HepG2 (cell line): Measurements from ENCODE around the gene PCDHGA5. TPM values are rescaled to one million over a fixed set of nuclear protein-coding genes. Genes with fewer than 3 reads are reported as not detected.

Experiments used
- ATAC-seq: fragments of 200-7000 bp; cut with Tn5 transposase; 3 replicates; pipeline ENCODE4 v1.9.1; 2020; ENCODE audit warnings: mild to moderate bottlenecking, moderate library complexity
- BruUV-seq: library from RNA; stranded (reverse); fragments of 400-500 nt; replicated peaks from 2 replicates; lab custom pipeline; 2021; lab: Mats Ljungman, UMichigan
- CTCF ChIA-PET: fragments of 300-600 bp; formaldehyde crosslinking; extraction: SDS; loops from one replicate; lab custom pipeline; 2021; ENCODE audit warnings: low total read pairs, inconsistent platforms, low intra/inter-chr PET ratio; lab: Yijun Ruan, JAX
- POLR2A ChIA-PET: fragments of 350-600 bp; sonication (Branson Sonifier 250); formaldehyde crosslinking; loops from one replicate; lab custom pipeline; 2020; ENCODE audit warnings: antibody characterized with exemption, inconsistent platforms; lab: Yijun Ruan, JAX
- DNase-seq: peaks from one replicate; pipeline ENCODE4 v3.0.0-alpha.2; 2015; ENCODE audit warnings: low spot score
- FAIRE-seq: peaks from 3 replicates; lab custom pipeline; 2011; peaks lifted over from hg19 to GRCh38; lab: Jason Lieb, UNC
- H2AFZ ChIP-seq: one replicate; pipeline ENCODE4 v1.6.1; 2011; ENCODE audit warnings: low read length, inconsistent platforms
- H3K27ac ChIP-seq: fragments of 300-600 bp; 3 replicates; pipeline ENCODE4 v1.8.0; 2011; ENCODE audit warnings: mixed run types, mild to moderate bottlenecking, mixed read lengths, low read length, inconsistent platforms; ENCODE audit not compliant: insufficient read depth; ENCODE audit errors: extremely low read length
- H3K27me3 ChIP-seq, 2 experiments: fragments of 200-600 bp in 1 of 2; 2 replicates in 1 of 2; 3 replicates in 1 of 2; pipeline versions ENCODE4 v1.6.0 to v1.8.0; 2011; ENCODE audit warnings: low read length in 2 of 2, mild to moderate bottlenecking in 2 of 2, moderate library complexity in 2 of 2, inconsistent platforms in 1 of 2; ENCODE audit not compliant: insufficient read depth in 2 of 2, control insufficient read depth in 1 of 2
- H3K36me3 ChIP-seq, 2 experiments: fragments of 200-600 bp in 1 of 2; replicated peaks in 1 of 2; 2 replicates in 1 of 2; 3 replicates in 1 of 2; pipeline versions ENCODE4 v1.5.1 to v1.8.0; 2011; ENCODE audit warnings: low read length in 2 of 2, inconsistent platforms in 1 of 2; ENCODE audit not compliant: insufficient read depth in 2 of 2, control insufficient read depth in 1 of 2
- H3K4me1 ChIP-seq: 2 replicates; pipeline ENCODE4 v1.5.1; 2012; ENCODE audit warnings: low read length, inconsistent platforms; ENCODE audit not compliant: insufficient read depth
- H3K4me2 ChIP-seq: 2 replicates; pipeline ENCODE4 v1.6.0; 2011; ENCODE audit warnings: low read depth, low read length, inconsistent platforms
- H3K4me3 ChIP-seq, 3 experiments: fragments of 200-600 bp in 1 of 3; sonication (generic), shearing (Covaris generic) in 1 of 3; replicated peaks in 1 of 3; 2 replicates each; pipeline ENCODE4 v1.5.1; 2011 to 2016; ENCODE audit warnings: low read length in 3 of 3, inconsistent platforms in 2 of 3, low read depth in 2 of 3, mild to moderate bottlenecking in 2 of 3, control low read depth in 1 of 3, mixed read lengths in 1 of 3; ENCODE audit not compliant: insufficient read depth in 1 of 3
- H3K79me2 ChIP-seq: one replicate; pipeline ENCODE4 v1.6.1; 2011; ENCODE audit warnings: low read length, inconsistent platforms; ENCODE audit not compliant: insufficient read depth
- H3K9ac ChIP-seq: 2 replicates; pipeline ENCODE4 v1.6.0; 2011; ENCODE audit warnings: mild to moderate bottlenecking, low read depth, low read length, inconsistent platforms; ENCODE audit not compliant: insufficient read depth
- H3K9me3 ChIP-seq: 2 replicates; pipeline ENCODE4 v1.5.1; 2012; ENCODE audit warnings: mild to moderate bottlenecking, low read length
- H4K20me1 ChIP-seq: 2 replicates; pipeline ENCODE4 v1.6.0; 2011; ENCODE audit warnings: inconsistent platforms, mild to moderate bottlenecking, low read length, moderate library complexity; ENCODE audit not compliant: insufficient read depth
- ATF7 ChIP-seq, 2 experiments: fragments of 450-650 bp in 1 of 2; sonication (generic) in 1 of 2; formaldehyde crosslinking in 1 of 2; IDR thresholded peaks; 2 replicates each; pipeline versions ENCODE4 v1.4.0 to v1.6.1; 2016 to 2020; ENCODE audit warnings: antibody characterized with exemption in 1 of 2, mild to moderate bottlenecking in 1 of 2, missing genetic modification reagents in 1 of 2
- CHD2 ChIP-seq: IDR thresholded peaks from 2 replicates; pipeline ENCODE4 v1.6.1; 2011; ENCODE audit warnings: low read depth, low read length, improper control_type of control experiment
- DR1 ChIP-seq: sonication (generic); formaldehyde crosslinking; IDR thresholded peaks from 2 replicates; pipeline ENCODE4 v1.8.0; 2021; ENCODE audit warnings: mild to moderate bottlenecking, missing genetic modification reagents, inconsistent platforms
- KMT2B ChIP-seq: IDR thresholded peaks from 2 replicates; pipeline ENCODE4 v1.6.1; 2016; ENCODE audit warnings: missing genetic modification reagents, missing compliant biosample characterization
- PAWR ChIP-seq: sonication (generic); formaldehyde crosslinking; IDR thresholded peaks from 2 replicates; pipeline ENCODE4 v1.4.0; 2020; ENCODE audit warnings: missing genetic modification reagents, mild to moderate bottlenecking, borderline replicate concordance
- RAD21 ChIP-seq: fragments of 450-650 bp; formaldehyde crosslinking; IDR thresholded peaks from 2 replicates; pipeline ENCODE4 v1.5.0; 2020; ENCODE audit warnings: mild to moderate bottlenecking
- REXO4 ChIP-seq: sonication (generic); formaldehyde crosslinking; IDR thresholded peaks from 2 replicates; pipeline ENCODE4 v1.8.0; 2022; ENCODE audit warnings: missing genetic modification reagents, mild to moderate bottlenecking, borderline replicate concordance
- RFX3 ChIP-seq: IDR thresholded peaks from 2 replicates; pipeline ENCODE4 v1.6.1; 2016; ENCODE audit warnings: missing biosample characterization, missing genetic modification reagents
- RFX5 ChIP-seq: IDR thresholded peaks from 2 replicates; pipeline ENCODE4 v1.6.1; 2011; ENCODE audit warnings: low read depth, low read length, improper control_type of control experiment
- TBP ChIP-seq: sonication (generic); formaldehyde crosslinking; IDR thresholded peaks from 2 replicates; pipeline ENCODE4 v1.5.0; 2020; ENCODE audit warnings: missing genetic modification reagents
- TCF12 ChIP-seq, 2 experiments: fragments of 450-650 bp in 1 of 2; sonication (generic) in 1 of 2; formaldehyde crosslinking in 1 of 2; IDR thresholded peaks; 2 replicates each; pipeline versions ENCODE4 v1.6.1 to v1.8.0; 2017 to 2022; ENCODE audit warnings: antibody characterized with exemption in 1 of 2, mild to moderate bottlenecking in 1 of 2, missing genetic modification reagents in 1 of 2, moderate library complexity in 1 of 2
- ZNF235 ChIP-seq: sonication (generic); formaldehyde crosslinking; IDR thresholded peaks from 2 replicates; pipeline ENCODE4 v1.8.1; 2023; ENCODE audit warnings: mild to moderate bottlenecking, missing genetic modification reagents, borderline replicate concordance
- ZNF557 ChIP-seq: sonication (generic); formaldehyde crosslinking; IDR thresholded peaks from 2 replicates; pipeline ENCODE4 v1.4.0; 2020; ENCODE audit warnings: missing genetic modification reagents
- ZNF572 ChIP-seq: sonication (generic); formaldehyde crosslinking; IDR thresholded peaks from 2 replicates; pipeline ENCODE4 v1.5.1; 2020; ENCODE audit warnings: mild to moderate bottlenecking, missing genetic modification reagents
- WGBS: methylation state at CpG from one replicate; pipeline ENCODE4 v1.1.6; 2017; ENCODE audit warnings: low lambda C conversion rate; 5-methylcytosine and 5-hydroxymethylcytosine counted together
- in situ Hi-C: cut with HindIII; loops from 2 replicates; pipeline ENCODE4 v1.10.0; 2017; ENCODE audit warnings: low pct_unique_long_range_greater_than_20kb; ENCODE audit not compliant: extremely low pct_ligation_motif_present
- intact Hi-C: fragments of 100-400 bp; cut with micrococcal nuclease; formaldehyde crosslinking; loops from one replicate; pipeline ENCODE4 v1.10.0; 2022; ENCODE audit not compliant: unreplicated experiment
- polyA plus RNA-seq, 8 experiments: library from polyadenylated mRNA; depleted of rRNA in 3 of 8; stranded (reverse) in 7 of 8; unstranded in 1 of 8; fragments of >200 nt; fragmentation: Illumina TruSeq in 4 of 8; extraction: Trizol in 4 of 8; gene quantifications; 2 replicates each; pipeline versions ENCODE4 v1.2.1 to v1.2.3, GENCODE V29; 2011 to 2016; ENCODE audit warnings: low read depth in 4 of 8, missing spikeins in 1 of 8, mixed read lengths in 1 of 8; ENCODE audit not compliant: insufficient read depth in 1 of 8
- total RNA-seq, 5 experiments: library from RNA; depleted of rRNA; stranded (reverse); fragments of >200 nt; fragmentation: Illumina TruSeq; extraction: Trizol; gene quantifications; 2 replicates each; pipeline ENCODE4 v1.2.3, GENCODE V29; 2016; ENCODE audit warnings: low read depth in 1 of 5
- TF ChIP-seq, protein P1 (sequence below): IDR thresholded peaks from 2 replicates; pipeline ENCODE4 v1.6.1; 2018; ENCODE audit warnings: missing genetic modification reagents
- TF ChIP-seq, protein P2 (sequence below), 2 experiments: fragments of 450-650 bp in 1 of 2; sonication (generic) in 1 of 2; formaldehyde crosslinking in 1 of 2; IDR thresholded peaks; 2 replicates each; pipeline versions ENCODE4 v1.6.1 to v1.8.0; 2016 to 2022; ENCODE audit warnings: antibody characterized with exemption in 1 of 2, mild to moderate bottlenecking in 1 of 2, missing genetic modification reagents in 1 of 2

Gene PCDHGA5
- total and polyA plus RNA-seq, 2 of the 13 experiments (the other 11 are each of a cell fraction or from before 2014, with no cell fraction given), result 0.27 to 0.32 TPM

DNA sequence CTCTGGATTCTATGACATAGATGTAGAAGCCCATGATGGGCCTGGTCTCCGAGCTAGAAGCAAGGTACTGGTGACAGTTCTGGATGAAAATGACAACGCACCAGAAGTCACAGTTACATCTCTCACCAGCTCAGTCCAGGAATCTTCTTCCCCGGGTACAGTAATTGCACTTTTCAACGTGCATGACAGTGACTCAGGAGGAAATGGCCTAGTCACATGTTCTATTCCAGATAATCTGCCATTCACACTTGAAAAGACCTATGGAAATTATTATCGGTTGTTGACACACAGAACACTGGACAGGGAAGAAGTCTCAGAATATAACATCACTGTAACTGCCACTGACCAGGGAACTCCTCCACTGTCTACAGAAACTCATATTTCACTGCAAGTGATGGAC, 7.8 kb upstream of the PCDHGA5 start:
- BruUV-seq, result no TSS peak
- H3K4me2 ChIP-seq, result no peak overlapping the region
- in situ Hi-C loops (loop anchor here (10.0 kb wide), 1 partner anchor 169 kb away; no protein-coding TSS in a partner anchor), intact Hi-C loops (loop anchor here (10.0 kb wide), 1 partner anchor 169 kb away; no protein-coding TSS in a partner anchor)
- no peak overlapping the region for H2AFZ ChIP-seq
- no peak for FAIRE-seq
- H3K27me3 ChIP-seq, result no peaks in the 10 kb centered on the region
- no peak overlapping the region for H3K9ac ChIP-seq
- DNase-seq, result no peak
- H3K36me3 ChIP-seq, result no peaks in the 10 kb centered on the region
- POLR2A ChIA-PET, result no interaction called here
- H3K4me3 ChIP-seq, result no peak overlapping the region
- TF ChIP-seq RFX5 (no peak), ZNF235 (no peak), ZNF572 (CRISPR knock-in tag) (no peak), TBP (CRISPR knock-in tag) (no peak), REXO4 (CRISPR knock-in tag) (no peak), ATF7 (IDR thresholded peaks at IDR 0.05) (no peak), ATF7 (CRISPR knock-in tag; IDR thresholded peaks at IDR 0.05) (no peak), KMT2B (CRISPR knock-in tag) (no peak), DR1 (CRISPR knock-in tag) (no peak), RAD21 (CRISPR knock-in tag) (no peak), TCF12 (IDR thresholded peaks at IDR 0.05) (no peak), TCF12 (CRISPR knock-in tag; IDR thresholded peaks at IDR 0.05) (no peak), ZNF557 (no peak), PAWR (CRISPR knock-in tag) (no peak), CHD2 (no peak), RFX3 (CRISPR knock-in tag) (no peak)
- TF ChIP-seq, protein P1, sequence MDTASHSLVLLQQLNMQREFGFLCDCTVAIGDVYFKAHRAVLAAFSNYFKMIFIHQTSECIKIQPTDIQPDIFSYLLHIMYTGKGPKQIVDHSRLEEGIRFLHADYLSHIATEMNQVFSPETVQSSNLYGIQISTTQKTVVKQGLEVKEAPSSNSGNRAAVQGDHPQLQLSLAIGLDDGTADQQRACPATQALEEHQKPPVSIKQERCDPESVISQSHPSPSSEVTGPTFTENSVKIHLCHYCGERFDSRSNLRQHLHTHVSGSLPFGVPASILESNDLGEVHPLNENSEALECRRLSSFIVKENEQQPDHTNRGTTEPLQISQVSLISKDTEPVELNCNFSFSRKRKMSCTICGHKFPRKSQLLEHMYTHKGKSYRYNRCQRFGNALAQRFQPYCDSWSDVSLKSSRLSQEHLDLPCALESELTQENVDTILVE, result no peak
- TF ChIP-seq, protein P2, sequence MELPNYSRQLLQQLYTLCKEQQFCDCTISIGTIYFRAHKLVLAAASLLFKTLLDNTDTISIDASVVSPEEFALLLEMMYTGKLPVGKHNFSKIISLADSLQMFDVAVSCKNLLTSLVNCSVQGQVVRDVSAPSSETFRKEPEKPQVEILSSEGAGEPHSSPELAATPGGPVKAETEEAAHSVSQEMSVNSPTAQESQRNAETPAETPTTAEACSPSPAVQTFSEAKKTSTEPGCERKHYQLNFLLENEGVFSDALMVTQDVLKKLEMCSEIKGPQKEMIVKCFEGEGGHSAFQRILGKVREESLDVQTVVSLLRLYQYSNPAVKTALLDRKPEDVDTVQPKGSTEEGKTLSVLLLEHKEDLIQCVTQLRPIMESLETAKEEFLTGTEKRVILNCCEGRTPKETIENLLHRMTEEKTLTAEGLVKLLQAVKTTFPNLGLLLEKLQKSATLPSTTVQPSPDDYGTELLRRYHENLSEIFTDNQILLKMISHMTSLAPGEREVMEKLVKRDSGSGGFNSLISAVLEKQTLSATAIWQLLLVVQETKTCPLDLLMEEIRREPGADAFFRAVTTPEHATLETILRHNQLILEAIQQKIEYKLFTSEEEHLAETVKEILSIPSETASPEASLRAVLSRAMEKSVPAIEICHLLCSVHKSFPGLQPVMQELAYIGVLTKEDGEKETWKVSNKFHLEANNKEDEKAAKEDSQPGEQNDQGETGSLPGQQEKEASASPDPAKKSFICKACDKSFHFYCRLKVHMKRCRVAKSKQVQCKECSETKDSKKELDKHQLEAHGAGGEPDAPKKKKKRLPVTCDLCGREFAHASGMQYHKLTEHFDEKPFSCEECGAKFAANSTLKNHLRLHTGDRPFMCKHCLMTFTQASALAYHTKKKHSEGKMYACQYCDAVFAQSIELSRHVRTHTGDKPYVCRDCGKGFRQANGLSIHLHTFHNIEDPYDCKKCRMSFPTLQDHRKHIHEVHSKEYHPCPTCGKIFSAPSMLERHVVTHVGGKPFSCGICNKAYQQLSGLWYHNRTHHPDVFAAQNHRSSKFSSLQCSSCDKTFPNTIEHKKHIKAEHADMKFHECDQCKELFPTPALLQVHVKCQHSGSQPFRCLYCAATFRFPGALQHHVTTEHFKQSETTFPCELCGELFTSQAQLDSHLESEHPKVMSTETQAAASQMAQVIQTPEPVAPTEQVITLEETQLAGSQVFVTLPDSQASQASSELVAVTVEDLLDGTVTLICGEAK (IDR thresholded peaks at IDR 0.05), result no peak
- TF ChIP-seq, protein P2 (CRISPR knock-in tag; IDR thresholded peaks at IDR 0.05), result no peak
- no peaks in the 10 kb centered on the region for H3K4me1 ChIP-seq
- no peaks in the 10 kb centered on the region for H4K20me1 ChIP-seq
- ATAC-seq, result no peak
- no peak overlapping the region for H3K27ac ChIP-seq
- CTCF ChIA-PET, result no interaction called here
- 31% methylated on average over 4 of the region's 5 CpGs for WGBS
- no peaks in the 10 kb centered on the region for H3K79me2 ChIP-seq
- H3K9me3 ChIP-seq, result peaks cover 26% of the 10 kb centered on the region
